ENCODE measurements around the gene C1orf141.

DNA sequence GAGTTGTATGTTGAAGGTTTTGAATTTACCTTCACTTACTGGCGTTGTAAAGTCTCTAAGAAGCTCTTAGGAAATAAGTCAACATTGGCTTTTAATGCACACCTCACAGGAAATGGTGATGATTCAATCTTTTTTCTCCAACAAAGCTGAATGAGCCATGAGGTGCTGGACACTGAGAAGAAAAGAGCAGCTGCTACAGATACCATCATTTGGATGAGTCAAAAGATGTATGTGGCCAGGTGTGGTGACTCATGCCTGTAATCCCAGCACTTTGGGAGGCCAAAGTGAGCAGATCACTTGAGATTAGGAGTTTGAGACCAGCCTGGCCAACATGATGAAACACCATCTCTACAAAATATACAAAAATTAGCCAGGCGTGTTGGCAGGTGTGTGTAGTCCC, 28.2 kb upstream of the C1orf141 start:
- TF ChIP-seq JUN (IDR thresholded peaks at IDR 0.05; ENCODE audit: borderline replicate concordance, insufficient read depth, insufficient read length, low read depth) (no peak), EZH2 (IDR thresholded peaks at IDR 0.05; ENCODE audit: borderline replicate concordance, low read depth, low read length, severe bottlenecking) (no peak), CTCF (IDR thresholded peaks at IDR 0.05; ENCODE audit: extremely low read depth in 1 of 2, insufficient read depth in 1 of 2, low read depth in 1 of 2, low read length in 2 of 2) (no peak), GATA2 (IDR thresholded peaks at IDR 0.05; ENCODE audit: insufficient read depth, insufficient read length, low read depth, low read length) (peak; percentile 17), POLR2AphosphoS5 (IDR thresholded peaks at IDR 0.05; ENCODE audit: insufficient read depth, low read depth, low read length) (no peak), POLR2A (IDR thresholded peaks at IDR 0.05; ENCODE audit: low read depth, low read length) (no peak)
- TF ChIP-seq, protein P1, sequence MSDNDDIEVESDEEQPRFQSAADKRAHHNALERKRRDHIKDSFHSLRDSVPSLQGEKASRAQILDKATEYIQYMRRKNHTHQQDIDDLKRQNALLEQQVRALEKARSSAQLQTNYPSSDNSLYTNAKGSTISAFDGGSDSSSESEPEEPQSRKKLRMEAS (IDR thresholded peaks at IDR 0.05; ENCODE audit: insufficient read depth, insufficient read length) = no peak

Measured in endothelial cell of umbilical vein (primary cell).